Heart left ventricle (tissue), 13 donors: Measurements from ENCODE around the gene OR2AJ1.

Experiments used
- POLR2A ChIP-seq, 2 donors: fragments of 450-650 bp; IDR thresholded peaks; one replicate each; pipeline ENCODE4 v1.6.1; 2017; ENCODE audit warnings: antibody characterized with exemption in 2 of 2, mild to moderate bottlenecking in 2 of 2, moderate library complexity in 2 of 2
- TF ChIP-seq, protein P1 (sequence below), 12 donors: fragments of 200-600 bp; sonication (generic) in 4 of 12; IDR thresholded peaks; one replicate each; pipeline versions ENCODE4 v1.5.0 to v1.8.0; 2018 to 2022; ENCODE audit warnings: antibody characterized with exemption in 12 of 12, mild to moderate bottlenecking in 5 of 12
- donor health status: ischemic (EF 13 %, LVEDD 7.1; RV severe dilation, severe dysfunction).
- donor health status: DM: no; HTN: yes; CAD: no.
- donor health status: DM: no; HTN: no; CAD: no.
- donor health status: ischemic (EF 25% LVEDD 6.9; RV normal size, moderate dysfunction).
- donor health status: ischemic (EF 25% LVEDD 5.7; RV mildly dilated, moderate dysfunction).
- donor health status: ischemic (EF 35%, LVEDD 5.7; RV mildly dilated, moderate dysfunction).
- donor health status: nonischemic (EF 11% LVEDD 7.7; RV severe dilation, severe dysfunction).
- donor health status: DM: yes; HTN: yes; CAD: no.
- donor health status: PGD.
- donor health status: ischemic (EF 29% LVEDD 5.4; RV normal size, mild dysfunction).
- donor health status: nonischemic (EF 23%, LVEDD 6.1; RV moderate dilation, normal function).

DNA sequence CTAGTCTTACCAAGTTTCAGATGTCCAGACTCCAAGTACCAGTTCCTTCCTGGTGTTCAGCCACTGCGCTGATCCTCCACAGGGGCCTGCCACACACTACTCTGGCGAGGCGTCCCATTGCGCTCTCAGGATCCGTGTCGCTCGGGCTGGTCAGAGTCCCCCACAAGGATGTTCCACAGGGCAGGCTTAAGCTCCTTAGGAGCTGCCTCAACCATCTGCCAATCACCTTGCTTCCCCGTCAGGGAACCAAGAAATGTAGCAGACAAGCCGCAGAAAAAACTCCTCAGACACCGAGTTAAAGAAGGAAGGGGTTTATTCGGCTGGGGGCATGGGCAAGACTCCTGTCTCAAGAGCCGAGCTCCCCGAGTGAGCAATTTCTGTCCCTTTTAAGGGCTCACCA is 19.5 kb upstream of the OR2AJ1 start:
- TF ChIP-seq, protein P1, sequence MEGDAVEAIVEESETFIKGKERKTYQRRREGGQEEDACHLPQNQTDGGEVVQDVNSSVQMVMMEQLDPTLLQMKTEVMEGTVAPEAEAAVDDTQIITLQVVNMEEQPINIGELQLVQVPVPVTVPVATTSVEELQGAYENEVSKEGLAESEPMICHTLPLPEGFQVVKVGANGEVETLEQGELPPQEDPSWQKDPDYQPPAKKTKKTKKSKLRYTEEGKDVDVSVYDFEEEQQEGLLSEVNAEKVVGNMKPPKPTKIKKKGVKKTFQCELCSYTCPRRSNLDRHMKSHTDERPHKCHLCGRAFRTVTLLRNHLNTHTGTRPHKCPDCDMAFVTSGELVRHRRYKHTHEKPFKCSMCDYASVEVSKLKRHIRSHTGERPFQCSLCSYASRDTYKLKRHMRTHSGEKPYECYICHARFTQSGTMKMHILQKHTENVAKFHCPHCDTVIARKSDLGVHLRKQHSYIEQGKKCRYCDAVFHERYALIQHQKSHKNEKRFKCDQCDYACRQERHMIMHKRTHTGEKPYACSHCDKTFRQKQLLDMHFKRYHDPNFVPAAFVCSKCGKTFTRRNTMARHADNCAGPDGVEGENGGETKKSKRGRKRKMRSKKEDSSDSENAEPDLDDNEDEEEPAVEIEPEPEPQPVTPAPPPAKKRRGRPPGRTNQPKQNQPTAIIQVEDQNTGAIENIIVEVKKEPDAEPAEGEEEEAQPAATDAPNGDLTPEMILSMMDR (IDR thresholded peaks at IDR 0.05) = no peak
- TF ChIP-seq POLR2A (IDR thresholded peaks at IDR 0.05) = no peak
